ENCODE measurements around the gene FAM107B.

GRCh38 chr10:14486777-14487487 is 287.8 kb downstream of the FAM107B start:
- TF ChIP-seq CTCF (IDR thresholded peaks at IDR 0.05) (no peak), EZH2 (IDR thresholded peaks at IDR 0.05) (no peak)

All from neural progenitor cell (in vitro differentiated cells).